Suprapubic skin (tissue), 3 donors: ENCODE measurements around the gene PNCK.

Experiments
- POLR2AphosphoS5 ChIP-seq, 3 donors: sonication (generic); formaldehyde crosslinking; IDR thresholded peaks; one replicate each; pipeline ENCODE4 v1.6.1; 2017; ENCODE audit warnings: antibody characterized with exemption in 3 of 3
- TF ChIP-seq, protein P1 (sequence below), 2 donors: fragments of 200-600 bp in 1 of 2; fragments of 450-650 bp in 1 of 2; sonication (generic) in 1 of 2; IDR thresholded peaks; one replicate each; pipeline ENCODE4 v1.5.1; 2016 to 2019; ENCODE audit warnings: antibody characterized with exemption in 2 of 2, mild to moderate bottlenecking in 1 of 2, moderate library complexity in 1 of 2

- TF ChIP-seq, protein P1, sequence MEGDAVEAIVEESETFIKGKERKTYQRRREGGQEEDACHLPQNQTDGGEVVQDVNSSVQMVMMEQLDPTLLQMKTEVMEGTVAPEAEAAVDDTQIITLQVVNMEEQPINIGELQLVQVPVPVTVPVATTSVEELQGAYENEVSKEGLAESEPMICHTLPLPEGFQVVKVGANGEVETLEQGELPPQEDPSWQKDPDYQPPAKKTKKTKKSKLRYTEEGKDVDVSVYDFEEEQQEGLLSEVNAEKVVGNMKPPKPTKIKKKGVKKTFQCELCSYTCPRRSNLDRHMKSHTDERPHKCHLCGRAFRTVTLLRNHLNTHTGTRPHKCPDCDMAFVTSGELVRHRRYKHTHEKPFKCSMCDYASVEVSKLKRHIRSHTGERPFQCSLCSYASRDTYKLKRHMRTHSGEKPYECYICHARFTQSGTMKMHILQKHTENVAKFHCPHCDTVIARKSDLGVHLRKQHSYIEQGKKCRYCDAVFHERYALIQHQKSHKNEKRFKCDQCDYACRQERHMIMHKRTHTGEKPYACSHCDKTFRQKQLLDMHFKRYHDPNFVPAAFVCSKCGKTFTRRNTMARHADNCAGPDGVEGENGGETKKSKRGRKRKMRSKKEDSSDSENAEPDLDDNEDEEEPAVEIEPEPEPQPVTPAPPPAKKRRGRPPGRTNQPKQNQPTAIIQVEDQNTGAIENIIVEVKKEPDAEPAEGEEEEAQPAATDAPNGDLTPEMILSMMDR (IDR thresholded peaks at IDR 0.05): no peak
- no peak for TF ChIP-seq POLR2AphosphoS5 (IDR thresholded peaks at IDR 0.05)
Measured at GRCh38 chrX:153659268-153659667, 14.3 kb downstream of the PNCK start.
